Caki2 (cell line): Measurements from ENCODE around the gene CLCN6. TPM values are rescaled to one million over a fixed set of nuclear protein-coding genes. Genes with fewer than 3 reads are reported as not detected.
"Not testable (repeated sequence)": the region's sequence is repeated elsewhere in the genome, so short reads cannot be mapped to it uniquely, and the experiment has no call there.

Experiments
- DNase-seq: peaks from one replicate; pipeline ENCODE4 v3.0.0-alpha.2; 2015; ENCODE audit warnings: low read depth
- in situ Hi-C: cut with HindIII; loops from 2 replicates; pipeline ENCODE4 v1.10.0; 2016; ENCODE audit warnings: low sequenced_read_pairs, low pct_unique_long_range_greater_than_20kb, mixed read lengths
- total RNA-seq: library from RNA; depleted of rRNA; stranded (reverse); fragments of >200 nt; shearing (Covaris generic); gene quantifications from 2 replicates; pipeline ENCODE4 v1.2.3, GENCODE V29; 2014; ENCODE audit warnings: low replicate concordance

Gene CLCN6
- total RNA-seq, 1 experiment from 2014 or later: 5.6 TPM

DNA sequence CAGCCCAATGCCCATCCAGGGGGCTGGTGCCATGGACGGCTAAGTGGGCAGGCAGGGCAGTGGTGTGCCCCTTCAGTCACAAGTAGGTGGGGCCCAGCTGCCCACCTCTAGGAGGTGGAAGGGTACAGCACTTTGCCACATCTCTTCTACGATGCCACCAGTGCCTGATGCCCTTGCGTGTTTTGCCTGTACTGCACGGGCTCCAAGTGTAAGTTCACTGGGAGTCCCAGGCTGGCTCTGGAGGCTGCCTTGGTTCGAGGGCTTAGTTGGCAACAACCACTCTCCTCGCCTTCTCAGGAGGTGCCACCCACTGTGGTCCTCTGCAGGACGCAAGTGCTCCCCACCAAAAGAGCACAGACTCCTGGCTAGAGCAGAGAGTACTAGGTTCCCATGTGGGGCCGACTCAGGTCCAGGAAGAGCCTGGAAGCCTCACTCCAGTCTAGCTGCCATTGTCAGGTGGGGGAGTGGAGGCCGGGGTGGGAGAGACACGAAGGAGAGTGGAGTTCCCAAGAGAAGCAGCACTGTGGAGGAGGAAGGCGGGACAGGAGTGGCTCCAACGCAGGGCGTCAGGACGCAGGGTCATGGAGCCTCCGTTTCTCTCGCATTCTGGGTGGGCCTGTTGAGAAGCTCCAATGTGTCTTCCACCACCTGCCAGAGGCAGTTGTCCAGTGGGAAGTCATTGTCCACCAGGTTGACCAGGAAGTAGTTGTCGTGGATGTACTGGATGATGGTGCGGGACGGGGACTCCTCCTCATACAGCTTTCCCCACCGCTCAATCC lies 15.7 kb upstream of the CLCN6 start:
- in situ Hi-C loops: no loop called here
- DNase-seq: no peak

DNA sequence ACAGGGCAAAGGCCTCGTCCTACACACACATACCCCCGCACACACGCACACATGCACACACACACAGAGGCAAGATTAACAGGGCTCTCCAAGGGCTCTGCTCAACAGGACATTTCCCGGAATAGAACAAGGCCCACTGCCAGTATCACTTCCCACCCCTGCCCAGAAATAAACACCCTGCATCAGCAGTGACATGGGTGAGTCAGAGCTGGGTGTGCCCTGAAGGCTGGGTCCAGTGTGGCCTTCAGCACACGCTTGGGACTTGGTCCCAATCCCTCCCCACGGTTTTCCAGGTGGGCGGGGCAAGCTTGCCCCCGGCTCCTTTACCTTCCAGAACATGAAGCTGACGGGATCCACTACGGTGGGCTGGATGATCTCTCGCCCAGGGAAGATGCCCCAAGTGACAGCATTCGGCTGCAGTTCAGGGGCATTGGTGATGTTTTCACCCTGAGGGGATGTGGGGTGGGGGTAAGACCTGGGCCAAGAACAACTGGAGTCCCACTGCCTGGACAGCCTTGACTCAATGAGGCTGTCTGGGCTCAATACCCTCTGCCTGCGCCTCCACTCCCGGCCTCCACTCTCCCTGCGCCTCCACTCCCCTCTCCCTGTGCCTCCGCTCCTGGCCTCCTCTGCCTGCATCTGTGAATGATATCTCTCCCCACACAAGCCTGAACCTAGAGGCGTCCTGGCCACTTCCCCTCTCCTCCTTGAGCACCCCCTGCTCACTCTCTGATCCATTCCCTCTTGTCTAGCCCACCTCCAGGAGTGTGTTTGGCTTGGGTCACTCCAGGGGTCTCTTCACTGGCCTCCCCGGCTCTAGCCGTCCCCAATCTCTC lies 14.9 kb upstream of the CLCN6 start:
- in situ Hi-C loops: no loop called here

DNA sequence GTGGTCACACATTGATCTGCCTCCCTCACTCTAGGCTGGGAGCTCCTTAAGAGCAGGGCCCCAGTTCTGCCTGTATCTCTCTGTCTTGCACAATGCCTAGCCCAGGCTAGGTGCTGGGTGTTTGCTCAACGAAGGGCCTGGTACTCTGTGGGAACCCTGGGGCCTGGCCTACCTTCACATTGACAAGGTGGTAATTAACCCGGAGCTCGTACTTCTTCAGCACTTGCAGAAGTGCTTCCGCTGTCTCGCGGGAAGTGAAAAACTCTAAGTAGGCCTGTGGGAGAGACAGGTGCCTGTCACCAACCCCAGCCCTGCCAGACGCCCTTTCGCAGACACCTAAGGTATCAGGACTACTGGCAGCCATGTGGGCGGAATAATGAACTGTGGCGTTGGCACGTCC lies 13.9 kb upstream of the CLCN6 start:
- in situ Hi-C loops: no loop called here
- DNase-seq: no peak

More for the DNA sequence above, 14.9 kb upstream of the CLCN6 start:
- peak; percentile 62 for DNase-seq

- in situ Hi-C loops: no loop called here
- no peak for DNase-seq
Observed at GRCh38 chr1:11793819-11794218, 12.2 kb upstream of the CLCN6 start.

DNA sequence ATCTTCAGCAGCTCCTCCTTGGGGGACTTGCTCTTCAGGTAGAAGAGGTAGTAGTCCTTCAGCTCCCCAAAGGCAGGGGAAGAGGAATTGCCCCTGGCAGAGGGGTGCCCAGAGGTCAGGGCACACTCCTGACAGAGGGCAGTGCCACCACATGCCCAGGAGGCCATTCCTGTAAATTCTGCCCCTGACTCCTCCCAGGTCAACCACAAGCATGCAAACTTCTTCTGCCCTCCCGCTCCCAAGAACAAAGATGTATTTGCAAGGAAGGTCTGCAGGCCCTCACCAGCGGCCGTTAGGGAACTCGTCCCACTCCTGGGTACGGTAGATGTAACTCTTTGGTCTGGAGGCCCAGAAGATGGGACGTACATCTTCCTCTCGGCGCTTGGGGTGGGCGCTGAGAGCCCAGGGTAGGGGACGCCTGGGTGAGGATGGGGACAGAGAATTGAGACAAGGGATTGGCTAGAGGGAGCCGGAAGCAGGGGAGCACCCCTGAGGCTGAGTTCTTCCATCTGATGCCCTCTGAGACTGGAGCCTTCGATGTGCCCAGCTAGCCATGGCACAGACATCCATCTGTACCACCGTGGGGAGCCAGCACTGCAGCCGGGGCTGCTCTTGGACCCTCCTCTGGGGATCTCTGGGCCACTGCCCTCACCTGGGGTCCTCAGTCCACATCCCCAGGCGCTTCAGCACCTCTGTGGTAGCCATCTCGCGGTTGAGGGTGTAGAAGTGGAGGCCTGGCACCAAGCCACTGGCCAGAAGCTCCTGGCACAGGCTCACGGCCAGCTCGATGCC lies 11.3 kb upstream of the CLCN6 start:
- in situ Hi-C loops: no loop called here
- DNase-seq: no peak

- in situ Hi-C loops: no loop called here
- DNase-seq: no peak
Observed at GRCh38 chr1:11795238-11795890, 10.6 kb upstream of the CLCN6 start.

- peak; percentile 84 for DNase-seq
- in situ Hi-C loops: no loop called here
Observed at GRCh38 chr1:11796036-11796828, 9.8 kb upstream of the CLCN6 start.

DNA sequence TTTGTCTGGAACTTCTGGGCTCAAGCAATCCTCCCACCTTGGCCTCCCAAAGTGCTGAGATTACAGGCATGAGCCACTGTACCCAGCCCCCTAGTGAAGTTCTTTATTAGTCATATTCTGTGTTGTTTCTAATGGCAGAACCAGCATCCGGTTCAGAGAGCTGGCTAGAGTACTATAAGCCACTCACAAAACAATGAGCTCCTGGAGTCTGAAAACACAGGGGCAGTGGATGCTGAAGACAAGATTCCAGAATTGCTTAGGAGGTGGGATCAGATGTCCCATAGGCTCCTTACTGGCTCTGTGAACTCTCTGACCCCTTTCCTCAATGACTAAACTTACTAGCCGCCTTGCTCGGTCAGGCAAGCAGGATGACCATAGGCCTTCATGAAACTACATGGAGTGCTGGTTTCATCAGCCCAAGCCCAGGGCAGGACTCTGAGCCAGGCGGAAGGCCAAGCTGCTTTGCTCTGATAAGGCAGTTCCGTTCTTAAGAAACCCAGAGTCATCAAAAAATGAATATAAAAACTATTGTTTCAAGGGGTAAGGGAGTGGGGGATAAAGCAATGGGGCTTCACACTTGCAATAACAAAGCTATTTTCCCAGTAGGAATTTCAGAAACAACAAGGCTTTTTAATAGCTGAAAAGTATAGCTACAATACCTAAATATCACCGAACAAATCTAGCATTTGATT lies 8.3 kb upstream of the CLCN6 start:
- peak; percentile 87 for DNase-seq
- in situ Hi-C loops: no loop called here

DNA sequence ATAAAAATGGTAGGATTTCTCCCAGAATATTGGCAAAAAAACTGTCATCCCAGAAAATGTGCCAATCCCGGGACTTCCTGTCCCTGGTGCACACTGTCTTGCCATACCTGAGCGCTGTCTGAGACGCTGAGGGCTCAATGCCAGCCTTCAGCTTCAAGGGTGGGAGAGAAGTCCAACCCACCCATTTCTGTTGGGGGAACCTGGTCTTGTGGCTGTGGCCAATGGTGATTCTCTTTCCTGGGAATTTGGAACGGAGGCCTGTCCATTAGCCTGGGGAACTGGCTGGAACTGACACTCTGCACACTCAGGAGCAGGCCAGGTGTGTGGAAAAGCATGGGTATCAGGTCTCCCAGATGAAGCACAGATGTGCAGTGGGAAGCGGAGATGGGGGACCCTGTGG lies 6.9 kb upstream of the CLCN6 start:
- in situ Hi-C loops: no loop called here
- DNase-seq: no peak

DNA sequence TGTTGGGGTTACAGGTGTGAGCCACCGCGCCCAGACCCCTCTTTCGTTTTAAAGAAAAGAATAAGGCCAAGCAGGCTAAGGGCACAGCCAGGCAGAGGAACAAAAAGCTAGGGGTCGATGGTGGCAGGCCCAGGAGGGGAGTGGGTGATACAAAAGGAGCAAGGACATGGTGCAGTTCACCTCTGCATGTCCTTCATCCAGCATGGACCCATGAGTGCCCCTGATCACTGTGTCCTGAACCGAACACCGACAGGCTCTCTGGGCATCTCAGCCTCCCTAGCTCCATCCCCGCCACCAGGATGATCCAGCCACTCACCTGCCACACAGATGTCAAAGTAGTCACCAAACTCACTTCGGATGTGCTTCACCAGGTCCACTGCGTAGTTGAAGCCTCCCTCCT lies 6.1 kb upstream of the CLCN6 start:
- DNase-seq: no peak
- in situ Hi-C loops: no loop called here

- DNase-seq: no peak
- in situ Hi-C loops: no loop called here
Observed at GRCh38 chr1:11800391-11800755, 5.6 kb upstream of the CLCN6 start.

GRCh38 chr1:11800756-11801433 lies 5.1 kb upstream of the CLCN6 start:
- in situ Hi-C loops: no loop called here
- DNase-seq: peak; percentile 67

DNA sequence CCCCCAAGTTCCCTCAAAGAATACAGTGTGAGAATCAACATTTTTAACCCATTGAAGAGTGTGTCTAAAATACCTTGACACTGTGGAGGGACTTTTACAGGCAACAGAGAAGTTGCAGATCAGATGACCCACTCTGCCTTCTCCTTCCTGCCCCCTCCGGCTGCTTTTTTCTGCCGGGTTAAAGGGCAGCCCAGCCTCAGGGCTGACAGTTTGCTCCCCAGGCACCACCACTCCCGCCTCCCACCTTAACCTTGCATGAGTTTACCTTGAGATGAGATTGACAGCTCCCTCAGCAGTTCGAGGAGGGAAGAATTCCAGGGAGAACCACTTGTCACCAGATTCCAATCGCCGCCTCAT lies 3.4 kb upstream of the CLCN6 start:
- DNase-seq: no peak
- in situ Hi-C loops: no loop called here

DNA sequence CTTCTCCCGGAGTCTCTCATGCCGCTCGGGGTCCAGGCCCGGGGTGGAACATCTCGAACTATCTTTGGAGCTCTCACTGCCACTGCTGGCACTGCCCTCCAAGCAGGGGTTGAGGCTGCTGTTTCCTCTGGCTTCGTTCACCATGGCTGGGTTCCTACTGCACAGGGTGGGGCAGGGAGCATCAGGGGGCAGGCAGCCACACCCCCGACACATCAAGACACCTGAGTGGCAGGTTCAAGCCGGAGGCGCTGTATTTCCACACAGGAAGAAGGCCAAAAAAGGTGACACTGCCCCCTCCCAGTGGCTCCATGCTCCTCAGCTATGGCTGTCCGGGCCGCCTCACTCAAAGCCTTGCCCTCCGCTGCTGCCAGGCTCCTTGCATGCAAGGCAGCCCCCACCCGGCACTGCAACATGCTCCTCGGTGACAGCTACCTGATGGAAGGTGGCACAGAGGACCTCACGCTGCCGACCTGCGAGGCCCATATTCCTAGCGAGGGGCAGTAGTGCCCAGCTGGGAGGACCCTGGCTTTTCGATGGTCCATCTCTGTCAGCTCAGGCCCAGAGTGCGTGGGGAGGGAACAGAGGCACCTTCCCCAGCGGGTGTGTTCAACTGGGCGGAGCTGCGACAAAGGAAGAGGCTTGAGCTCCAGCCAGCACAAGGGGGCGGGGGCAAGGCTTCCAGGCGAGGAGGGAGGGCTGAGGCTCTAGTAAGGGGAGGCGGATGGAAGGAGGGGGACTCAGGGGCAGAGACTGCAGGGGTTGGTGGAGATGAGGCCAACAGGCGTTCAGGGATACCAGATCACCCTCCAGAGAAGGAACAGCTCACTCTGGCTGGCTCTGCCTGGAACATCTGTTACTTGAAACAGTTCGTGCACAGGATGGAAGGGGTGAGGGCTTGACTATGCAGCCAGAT lies 2.8 kb upstream of the CLCN6 start:
- peak; percentile 94 for DNase-seq
- in situ Hi-C loops: no loop called here

DNA sequence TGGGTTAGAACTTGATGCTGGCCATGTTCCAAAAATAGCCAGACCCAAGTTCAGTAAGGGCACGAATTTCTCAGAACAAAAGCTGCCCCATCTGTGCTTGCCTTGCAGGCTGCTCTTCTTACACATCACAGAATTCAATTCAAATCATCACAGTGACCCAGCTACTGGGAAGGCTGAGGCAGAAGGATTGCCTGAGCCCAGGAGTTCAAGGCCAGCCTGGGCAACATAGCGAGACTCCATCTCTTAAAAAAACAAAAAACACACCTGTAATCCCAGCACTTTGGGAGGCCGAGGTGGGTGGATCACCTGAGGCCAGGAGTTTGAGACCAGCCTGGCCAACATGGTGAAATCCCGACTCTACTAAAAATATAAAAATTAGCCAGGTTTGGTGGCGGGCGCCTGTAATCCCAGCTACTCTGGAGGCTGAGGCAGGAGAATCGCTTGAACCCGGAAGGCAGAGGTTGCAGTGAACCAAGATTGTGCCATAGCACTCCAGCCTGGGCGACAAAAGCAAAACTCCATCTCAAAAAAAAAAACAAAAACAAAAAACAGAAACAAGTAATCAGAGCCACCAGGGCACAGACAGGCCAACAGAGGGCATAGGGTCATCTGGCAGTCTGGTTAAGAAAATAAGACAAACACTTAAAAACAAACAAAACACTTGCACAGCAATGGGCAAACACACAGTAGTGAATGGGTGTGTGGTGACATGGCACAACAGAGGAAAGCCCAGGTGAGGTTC lies 1.9 kb upstream of the CLCN6 start:
- DNase-seq, in situ Hi-C loops: not testable (repeated sequence)
